Pancreas (tissue), 10 donors: Measurements from ENCODE around the gene ZFP36. TPM values are rescaled to one million over a fixed set of nuclear protein-coding genes. Genes with fewer than 3 reads are reported as not detected.

Experiments
- ATAC-seq, 4 donors: fragments of 200-7000 bp; cut with Tn5 transposase; one replicate each; pipeline versions ENCODE4 v1.8.0 to v1.9.1; 2020; ENCODE audit warnings: mild to moderate bottlenecking in 4 of 4, moderate library complexity in 4 of 4
- DNase-seq, 6 donors: peaks; one replicate each; pipeline ENCODE4 v3.0.0-alpha.2; 2020
- FAIRE-seq: peaks from 2 replicates; lab custom pipeline; 2012; peaks lifted over from hg19 to GRCh38; lab: Jason Lieb, UNC
- H3K27ac ChIP-seq, 4 donors: fragments of 200-600 bp; sonication (generic); 1 replicate in 3 of 4; 2 replicates in 1 of 4; pipeline versions ENCODE4 v1.5.0 to v1.8.0; 2020
- H3K27me3 ChIP-seq, 4 donors: fragments of 200-600 bp; one replicate each; pipeline ENCODE4 v1.8.0; 2021
- H3K36me3 ChIP-seq, 3 donors: fragments of 200-600 bp; sonication (generic) in 1 of 3; one replicate each; pipeline versions ENCODE4 v1.5.0 to v1.8.0; 2020 to 2021
- H3K4me1 ChIP-seq, 3 donors: fragments of 200-600 bp; one replicate each; pipeline ENCODE4 v1.8.0; 2021
- H3K4me3 ChIP-seq, 4 donors: fragments of 200-600 bp; sonication (generic) in 2 of 4; one replicate each; pipeline versions ENCODE4 v1.5.0 to v1.8.0; 2020 to 2021
- H3K9me3 ChIP-seq, 4 donors: fragments of 200-600 bp; one replicate each; pipeline ENCODE4 v1.8.0; 2021
- CTCF ChIP-seq, 4 donors: fragments of 200-600 bp; sonication (generic) in 3 of 4; IDR thresholded peaks; one replicate each; pipeline versions ENCODE4 v1.5.0 to v1.8.0; 2021; ENCODE audit warnings: antibody characterized with exemption in 4 of 4
- WGBS, 2 donors: extraction: QIAGEN DNeasy Blood & Tissue Kit; methylation state at CpG; one replicate each; pipeline ENCODE4 v1.1.7; 2013; 5-methylcytosine and 5-hydroxymethylcytosine counted together
- intact Hi-C, 3 donors: fragments of 100-400 bp; cut with DNase I; formaldehyde crosslinking; loops; one replicate each; pipeline versions ENCODE4 v1.11.1 to v1.14.2; 2022
- polyA plus RNA-seq, 2 donors: library from polyadenylated mRNA; stranded (reverse); fragments of 200-250 nt; gene quantifications; one replicate each; pipeline ENCODE4 v1.2.3, GENCODE V29; 2013
- total RNA-seq, 6 donors: library from RNA; stranded (reverse); fragmentation: NEBNext Ultra II Directional in 4 of 6; extraction: Animal tissue kit (Norgen Biotek cat#: 25700) in 4 of 6; gene quantifications; one replicate each; pipeline versions ENCODE4 v1.2.1 to v1.2.4, GENCODE V29; 2021 to 2023
- donor health status: healthy with polysubstance abuse.
- donor health status: DM: no; HTN: no; CAD: no; lungs with moderate emphysema.
- donor health status: DM: no; HTN: no; CAD: no.
- donor health status: control.
- donor health status: control.
- donor health status: Bipolar disorder and iron deficiency.
- donor health status: DM: yes; HTN: yes; CAD: no.
- donor health status: DM: no; HTN: no; CAD: no.
- donor health status: DM: no; HTN: no; CAD: no.
- donor health status: DM: yes; HTN: yes; CAD: no.

The ZFP36 gene
- total and polyA plus RNA-seq, 8 donors: 20.2 to 151 (median 38.4) TPM

DNA sequence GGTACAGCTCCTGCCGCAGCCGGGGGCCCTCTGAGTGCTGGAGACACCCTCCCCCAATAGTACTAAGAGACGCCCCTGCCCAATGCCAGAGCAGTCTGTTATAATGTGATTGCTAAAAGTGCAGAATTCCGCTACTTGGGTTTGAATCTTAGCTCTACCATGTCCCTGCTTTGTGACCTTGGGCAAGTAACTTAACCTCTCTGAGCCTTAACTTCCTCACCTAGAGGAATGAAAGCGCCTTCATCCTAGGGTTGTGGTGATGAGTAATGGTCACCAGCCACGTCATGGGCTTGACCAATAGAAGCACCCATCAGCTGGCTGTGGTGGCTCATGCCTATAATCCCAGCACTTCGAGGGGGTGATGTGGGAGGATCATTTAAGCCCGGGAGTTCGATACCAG, 12.4 kb downstream of the ZFP36 start:
- no peak for DNase-seq
- intact Hi-C loops: no loop called here
- WGBS, 2 donors: 82 to 90% methylated on average over 9 of the region's 9 CpGs
- Histone ChIP-seq H3K4me1 (no peaks in the 10 kb centered on the region), H3K27me3 (no peaks in the 10 kb centered on the region), H3K36me3 (no peaks in the 10 kb centered on the region), H3K9me3 (no peaks in the 10 kb centered on the region), H3K4me3 (no peak overlapping the region), H3K27ac (no peak overlapping the region)
- no peak for ATAC-seq
- no peak for TF ChIP-seq CTCF (IDR thresholded peaks at IDR 0.05)
- no peak for FAIRE-seq

- 78 to 86% methylated on average over 15 of the region's 15 CpGs for whole genome bisulfite sequencing, 2 donors
- Histone ChIP-seq H3K9me3 (no peaks in the 10 kb centered on the region), H3K27me3 (no peaks in the 10 kb centered on the region), H3K36me3 (no peaks in the 10 kb centered on the region), H3K27ac (no peak overlapping the region), H3K4me3 (no peak overlapping the region), H3K4me1 (no peaks in the 10 kb centered on the region)
- no peak for TF ChIP-seq CTCF (IDR thresholded peaks at IDR 0.05)
- intact Hi-C loops: no loop called here
- DNase-seq (no peak), ATAC-seq (no peak), FAIRE-seq (no peak)
Observed at GRCh38 chr19:39420769-39421168, 14.1 kb downstream of the ZFP36 start.

GRCh38 chr19:39422020-39422419, 15.4 kb downstream of the ZFP36 start:
- ATAC-seq: no peak
- WGBS, 2 donors: 85 to 93% methylated on average over 5 of the region's 5 CpGs
- Histone ChIP-seq H3K27me3 (no peaks in the 10 kb centered on the region), H3K36me3 (no peaks in the 10 kb centered on the region), H3K9me3 (no peaks in the 10 kb centered on the region), H3K4me1 (no peaks in the 10 kb centered on the region), H3K4me3 (no peak overlapping the region), H3K27ac (no peak overlapping the region)
- no peak for TF ChIP-seq CTCF (IDR thresholded peaks at IDR 0.05)
- DNase-seq: no peak
- intact Hi-C loops: no loop called here
- FAIRE-seq: no peak

DNA sequence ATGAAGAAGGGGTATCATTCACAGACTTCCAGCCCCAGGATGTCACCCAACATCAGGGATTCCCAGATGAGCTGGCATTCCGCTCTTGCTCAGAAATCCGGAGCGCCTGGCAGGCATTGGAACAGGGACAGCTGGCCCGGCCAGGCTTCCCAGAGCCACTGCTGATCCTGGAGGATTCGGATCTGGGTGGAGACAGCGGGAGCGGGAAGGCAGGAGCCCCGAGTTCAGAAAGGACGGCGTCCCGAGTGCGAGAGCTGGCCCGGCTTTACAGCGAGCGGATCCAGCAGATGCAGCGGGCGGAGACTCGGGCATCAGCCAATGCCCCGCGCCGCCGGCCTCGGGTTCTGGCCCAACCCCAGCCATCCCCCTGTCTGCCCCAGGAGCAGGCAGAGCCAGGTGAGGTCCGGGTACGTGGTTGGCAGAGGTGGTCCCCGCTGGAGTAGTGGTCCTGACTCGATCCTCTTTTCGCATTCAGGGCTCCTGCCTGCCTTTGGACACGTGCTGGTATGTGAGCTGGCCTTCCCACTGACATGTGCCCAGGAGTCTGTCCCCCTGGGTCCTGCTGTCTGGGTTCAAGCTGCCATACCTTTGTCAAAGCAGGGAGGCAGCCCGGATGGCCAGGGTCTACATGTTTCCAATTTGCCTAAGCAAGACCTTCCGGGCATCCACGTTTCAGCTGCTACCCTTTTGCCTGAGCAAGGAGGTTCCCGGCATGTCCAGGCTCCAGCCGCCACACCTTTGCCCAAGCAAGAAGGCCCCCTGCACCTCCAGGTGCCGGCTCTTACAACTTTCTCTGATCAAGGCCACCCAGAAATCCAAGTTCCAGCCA, 16.8 kb downstream of the ZFP36 start:
- H3K9me3 ChIP-seq: no peaks in the 10 kb centered on the region
- no peak for FAIRE-seq

More for the DNA sequence above, 16.8 kb downstream of the ZFP36 start:
- Histone ChIP-seq H3K36me3 (no peaks in the 10 kb centered on the region), H3K27me3 (no peaks in the 10 kb centered on the region), H3K4me1 (no peaks in the 10 kb centered on the region), H3K4me3 (no peak overlapping the region), H3K27ac (no peak overlapping the region)
- ATAC-seq (no peak), DNase-seq (no peak)
- intact Hi-C loops: no loop called here
- WGBS, 2 donors: 76 to 86% methylated on average over 32 to 35 of the region's 35 CpGs
- TF ChIP-seq CTCF (IDR thresholded peaks at IDR 0.05): no peak
